Astrocyte of the hippocampus (primary cell): ENCODE measurements around the gene PRKCA.

Source experiments
- DNase-seq: peaks from one replicate; pipeline ENCODE4 v3.0.0; 2011; ENCODE audit warnings: low read depth, low spot score

The PRKCA gene

GRCh38 chr17:66517336-66518009, 215.1 kb downstream of the PRKCA start:
- DNase-seq: no peak

- no peak for DNase-seq
Observed at GRCh38 chr17:66518108-66518507, 215.7 kb downstream of the PRKCA start.

DNA sequence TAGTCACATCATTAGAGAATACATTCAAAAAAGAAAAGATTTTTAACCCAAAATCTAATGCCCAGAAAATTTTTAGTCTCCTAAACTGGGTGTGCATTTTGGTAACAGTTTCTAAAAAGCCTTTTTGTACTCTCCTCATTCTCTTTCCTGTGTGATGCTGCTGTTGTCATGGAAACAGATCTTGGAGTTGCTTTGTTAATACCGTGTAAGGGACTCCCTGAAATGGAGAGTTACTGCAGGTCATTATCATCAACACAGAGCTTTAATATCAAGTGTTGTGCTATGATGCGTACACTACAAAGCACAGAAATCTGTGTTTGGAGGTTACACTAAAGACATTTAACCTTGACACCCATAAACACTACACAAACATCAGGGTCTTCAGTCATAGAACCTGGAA, 216.3 kb downstream of the PRKCA start:
- no peak for DNase-seq

DNA sequence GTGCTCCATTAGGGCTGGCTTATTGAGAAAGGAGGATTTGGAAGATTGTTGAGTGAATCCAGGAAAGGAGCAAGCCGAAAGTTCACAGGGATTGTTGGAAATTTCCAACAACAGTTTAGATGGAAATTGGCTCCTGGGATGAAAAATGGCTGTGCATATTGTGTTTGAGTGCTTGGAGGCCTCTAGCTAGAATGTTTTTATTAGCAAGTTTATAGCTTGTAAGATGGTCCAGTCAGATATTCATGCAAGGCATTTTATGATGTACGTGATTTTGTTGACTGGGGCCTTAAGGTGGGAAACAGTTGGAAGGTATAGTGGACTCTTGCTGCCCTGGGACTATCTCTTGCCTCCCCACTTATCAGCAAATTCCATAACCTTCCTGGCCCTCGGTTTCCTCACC, 216.7 kb downstream of the PRKCA start:
- no peak for DNase-seq

GRCh38 chr17:66520999-66521398, 218.6 kb downstream of the PRKCA start:
- no peak for DNase-seq

DNA sequence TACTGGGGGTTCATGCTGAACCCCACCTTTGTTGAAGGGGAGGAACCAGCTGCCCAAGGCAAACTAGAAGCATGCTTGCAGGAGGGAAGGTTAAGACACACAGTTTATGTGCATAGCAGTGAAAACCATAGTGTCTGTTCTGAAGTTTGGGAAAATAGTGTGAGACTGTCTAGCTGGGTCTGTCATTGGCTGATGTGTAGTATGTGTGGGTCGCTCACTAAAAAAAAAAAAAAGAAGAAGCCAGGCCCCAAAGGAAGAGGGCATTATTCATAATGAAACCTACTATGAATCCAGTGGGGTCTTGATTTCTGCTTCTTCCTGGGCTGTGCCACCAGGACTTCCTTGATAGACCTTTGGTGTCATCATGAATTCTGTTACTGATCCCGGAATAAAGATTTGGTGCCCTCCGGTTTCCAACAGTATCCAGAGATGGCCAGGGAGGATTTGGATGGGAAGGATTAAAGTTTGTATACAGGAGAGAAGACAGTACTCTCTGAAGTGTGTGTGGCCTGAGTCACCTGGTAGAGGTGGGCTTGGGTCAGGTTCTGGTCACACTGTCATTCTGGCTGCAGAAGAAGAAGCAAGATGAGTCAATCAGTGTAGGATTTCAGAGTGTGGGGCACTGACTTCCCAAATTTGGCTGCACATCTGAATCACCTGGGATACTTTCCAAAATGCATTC, 220.3 kb downstream of the PRKCA start:
- DNase-seq: no peak

DNA sequence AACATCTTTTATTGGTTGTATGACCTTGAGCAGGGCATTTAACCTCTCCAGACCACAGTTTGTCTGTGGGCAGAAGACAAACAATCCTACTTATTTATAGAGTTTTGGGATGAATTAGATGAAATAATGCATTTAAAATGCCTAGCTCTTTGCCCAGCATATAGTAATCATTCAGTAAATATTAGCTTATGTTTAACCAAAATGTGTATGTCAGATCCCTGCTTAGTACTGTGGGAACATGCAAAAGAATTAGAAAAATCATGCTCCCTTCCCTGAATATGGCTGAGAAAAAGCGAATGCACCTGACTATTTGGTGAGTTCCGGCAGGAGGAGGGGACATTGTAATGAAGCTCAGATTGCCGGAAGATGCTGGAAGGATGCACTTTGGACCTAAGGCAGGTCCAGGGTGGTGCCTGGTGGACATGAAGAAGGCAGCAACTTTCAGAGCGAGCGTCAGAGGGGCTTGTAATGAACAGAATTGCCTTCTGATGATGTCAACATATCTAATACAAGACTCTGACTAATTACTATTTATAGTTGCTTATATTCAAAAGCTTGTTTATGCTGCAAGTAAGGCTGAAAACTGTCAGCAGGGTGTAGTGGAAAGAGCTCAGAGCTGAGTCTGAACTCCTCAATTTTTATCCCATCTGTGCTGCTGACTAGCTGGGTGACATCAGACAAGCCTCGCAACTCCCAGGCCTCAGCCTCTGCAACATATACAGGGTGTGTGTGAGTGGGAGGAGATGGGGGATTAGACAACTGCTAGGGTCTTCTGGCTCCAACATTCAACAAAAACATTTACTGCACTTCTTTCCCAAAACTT, 221.2 kb downstream of the PRKCA start:
- no peak for DNase-seq

- DNase-seq: no peak
Observed at GRCh38 chr17:66524877-66525276, 222.5 kb downstream of the PRKCA start.

- DNase-seq: no peak
Observed at GRCh38 chr17:66525338-66525737, 222.9 kb downstream of the PRKCA start.

DNA sequence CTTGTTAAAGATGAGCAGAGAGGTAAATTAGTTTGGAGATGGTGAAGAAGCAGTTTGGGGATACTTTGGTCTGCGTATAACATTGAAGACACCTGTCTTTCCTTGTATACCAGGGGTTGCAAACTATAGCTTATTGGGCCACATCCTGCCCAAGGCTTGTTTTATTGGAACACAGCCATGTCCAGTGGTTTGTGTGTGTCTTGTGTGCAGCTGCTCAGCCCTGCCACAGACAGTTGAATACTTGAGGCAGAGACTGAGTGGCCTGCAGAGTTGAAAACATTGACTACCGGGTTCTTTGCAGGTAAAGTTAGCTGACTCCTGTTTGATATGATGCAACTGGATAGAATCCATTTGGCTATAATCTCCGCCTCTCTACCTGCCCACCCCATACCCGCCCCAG, 224.4 kb downstream of the PRKCA start:
- no peak for DNase-seq

DNA sequence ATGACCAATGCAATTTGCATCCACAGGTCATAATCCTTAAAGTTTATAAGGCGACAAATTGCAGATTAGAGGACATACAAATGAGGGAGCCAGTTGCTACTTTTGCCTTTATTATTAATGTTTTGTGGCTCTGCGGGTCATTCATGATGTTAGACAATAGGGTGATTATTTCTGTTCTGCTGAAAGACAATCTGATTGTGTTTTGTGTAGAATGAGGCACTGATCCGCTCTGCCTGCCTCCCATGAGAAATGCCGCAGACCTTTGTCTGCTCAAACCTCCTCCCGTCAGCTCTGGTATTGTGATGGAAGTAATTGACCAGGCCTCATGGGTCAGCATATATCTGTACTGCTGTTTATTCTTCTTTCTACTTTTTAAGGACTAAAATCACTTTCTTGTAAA, 224.9 kb downstream of the PRKCA start:
- no peak for DNase-seq

DNA sequence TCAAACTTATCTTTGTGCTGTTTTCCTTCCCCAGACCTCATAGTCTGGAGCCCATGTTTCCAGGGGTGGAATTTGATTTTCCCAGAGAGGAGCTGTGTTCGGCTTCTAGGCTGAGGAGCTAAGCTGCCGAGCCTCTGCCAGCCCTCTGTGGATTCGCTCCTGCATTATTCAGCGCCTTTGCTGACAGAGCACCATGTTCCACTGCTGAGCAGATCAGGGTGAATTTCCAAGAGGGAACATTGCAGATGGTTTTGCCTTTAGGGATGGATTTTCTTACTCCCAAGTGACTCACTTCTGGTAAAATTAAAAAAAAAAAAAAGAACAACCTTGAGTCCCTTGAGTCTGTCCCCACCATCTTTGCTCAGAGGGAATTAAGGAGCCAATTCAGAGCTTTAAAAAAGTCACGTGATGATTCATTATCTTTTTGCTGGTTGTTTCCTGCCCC, 229.5 kb downstream of the PRKCA start:
- DNase-seq: no peak

DNA sequence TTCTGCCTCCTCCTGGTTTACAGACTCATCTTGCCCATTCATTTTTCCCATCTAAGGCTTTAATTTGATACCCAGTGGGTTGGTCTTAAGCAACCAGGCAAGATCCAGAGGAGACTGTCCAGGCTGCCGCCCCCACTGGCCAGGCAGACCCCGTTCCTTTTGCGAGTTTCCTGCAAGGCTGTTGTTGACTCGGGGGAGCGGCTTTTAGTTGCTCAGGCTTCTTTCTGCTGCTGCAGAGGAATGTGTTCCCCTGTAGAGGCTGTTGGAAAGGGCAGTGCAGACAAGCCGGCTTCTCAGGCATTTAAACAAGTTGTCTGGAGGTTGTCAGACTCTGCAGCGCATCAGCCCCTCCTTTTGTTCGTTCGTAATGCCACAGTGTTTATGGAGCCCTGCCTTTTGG, 231.2 kb downstream of the PRKCA start:
- peak; percentile 83 for DNase-seq

GRCh38 chr17:66533986-66534385, 231.6 kb downstream of the PRKCA start:
- no peak for DNase-seq

DNA sequence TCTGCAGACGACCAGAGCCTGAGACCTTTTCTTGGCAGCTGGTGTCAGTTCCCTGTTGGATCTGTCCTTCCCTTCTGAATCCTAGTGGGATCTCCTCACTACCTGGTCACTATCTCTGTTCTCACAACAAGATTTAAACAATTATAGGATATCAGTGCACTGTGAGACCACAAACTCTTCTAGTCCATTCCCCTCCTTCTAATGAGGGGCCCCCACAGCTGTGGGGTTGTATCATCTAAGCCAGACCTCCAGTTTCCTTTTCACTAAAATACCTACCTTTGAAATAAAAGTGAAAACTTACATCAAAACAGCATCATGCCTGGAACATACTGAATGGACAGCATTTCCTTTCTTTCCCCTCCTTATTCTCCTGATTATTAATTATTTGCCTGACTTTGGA, 233.2 kb downstream of the PRKCA start:
- DNase-seq: no peak

- DNase-seq: no peak
Observed at GRCh38 chr17:66537502-66537901, 235.1 kb downstream of the PRKCA start.

GRCh38 chr17:66538776-66539175, 236.4 kb downstream of the PRKCA start:
- no peak for DNase-seq

GRCh38 chr17:66540131-66540781, 237.8 kb downstream of the PRKCA start:
- DNase-seq: peak; percentile 95

GRCh38 chr17:66541461-66542128, 239.2 kb downstream of the PRKCA start:
- no peak for DNase-seq

DNA sequence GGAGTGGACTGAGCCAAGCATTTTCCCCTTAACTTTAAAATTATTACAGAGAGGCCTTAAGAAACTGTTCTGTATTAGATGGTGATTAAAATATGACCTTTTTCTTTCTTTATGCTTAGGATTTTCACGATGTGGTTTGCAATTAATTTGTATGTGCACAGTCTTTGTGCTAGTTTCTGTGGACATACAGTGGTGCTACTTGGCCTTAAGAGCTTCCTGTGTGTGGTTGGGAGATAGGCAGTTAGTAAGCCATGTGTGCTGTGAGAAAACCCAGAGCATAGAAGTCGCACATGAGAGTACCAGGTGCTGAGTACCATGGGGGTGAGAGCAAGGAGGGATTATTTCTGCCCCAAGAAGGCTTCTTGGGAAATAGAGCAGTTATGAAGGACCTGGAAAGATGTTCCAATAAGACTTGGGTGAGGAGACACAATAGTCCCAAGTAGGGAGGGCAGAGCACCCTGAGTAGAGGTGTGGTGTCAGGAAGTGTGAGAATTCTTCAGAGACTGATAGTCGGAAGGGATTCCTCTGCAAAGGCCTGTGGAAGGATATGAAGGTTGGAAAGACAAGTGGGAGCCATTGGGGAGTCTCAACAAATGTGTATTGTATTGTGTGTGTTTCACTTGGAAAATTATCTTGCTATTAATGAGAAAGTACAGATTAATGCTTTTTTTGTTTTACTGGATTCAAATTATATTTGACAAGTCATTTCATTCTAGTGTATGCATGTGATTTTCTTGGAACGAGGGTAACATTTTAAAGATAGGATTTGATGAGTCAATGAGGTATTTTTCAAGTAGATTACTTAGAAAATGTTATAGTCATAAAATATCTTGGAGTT, 239.9 kb downstream of the PRKCA start:
- no peak for DNase-seq
